Measurements from ENCODE around the gene MCRS1.

The MCRS1 gene

GRCh38 chr12:49582201-49582600 lies 14.3 kb upstream of the MCRS1 start:
- DNase-seq: no peak

- DNase-seq: peak; percentile 89
These were observed 12.9 kb upstream of the MCRS1 start for GRCh38 chr12:49580572-49581535.

GRCh38 chr12:49578471-49579112 lies 10.7 kb upstream of the MCRS1 start:
- peak; percentile 24 for DNase-seq

- DNase-seq: no peak
These were observed 9.8 kb upstream of the MCRS1 start for GRCh38 chr12:49577589-49578315.

GRCh38 chr12:49568442-49569162 lies 660 bp upstream of the MCRS1 start:
- DNase-seq: no peak

- no peak for DNase-seq
These were observed 686 bp downstream of the MCRS1 start for GRCh38 chr12:49567302-49567610.

- no peak for DNase-seq
These were observed 1.6 kb downstream of the MCRS1 start for GRCh38 chr12:49566361-49566760.

- no peak for DNase-seq
These were observed 2.3 kb downstream of the MCRS1 start for GRCh38 chr12:49565406-49566265.

- no peak for DNase-seq
These were observed 3.1 kb downstream of the MCRS1 start for GRCh38 chr12:49564686-49565405.

- DNase-seq: no peak
These were observed 3.8 kb downstream of the MCRS1 start for GRCh38 chr12:49563951-49564685.

- no peak for DNase-seq
These were observed 5.1 kb downstream of the MCRS1 start for GRCh38 chr12:49562831-49563230.

- DNase-seq: no peak
These were observed 5.7 kb downstream of the MCRS1 start for GRCh38 chr12:49562233-49562632.

- DNase-seq: no peak
These were observed 7.2 kb downstream of the MCRS1 start for GRCh38 chr12:49560695-49561094.

- DNase-seq: no peak
These were observed 8.8 kb downstream of the MCRS1 start for GRCh38 chr12:49559011-49559675.

- no peak for DNase-seq
These were observed 9.4 kb downstream of the MCRS1 start for GRCh38 chr12:49558526-49558925.

- no peak for DNase-seq
These were observed 10.1 kb downstream of the MCRS1 start for GRCh38 chr12:49557917-49558215.

GRCh38 chr12:49557187-49557916 lies 10.6 kb downstream of the MCRS1 start:
- no peak for DNase-seq

GRCh38 chr12:49556391-49557186 lies 11.4 kb downstream of the MCRS1 start:
- no peak for DNase-seq

Data from retina (tissue), 1 donor.